Ascending aorta (tissue), 2 donors: Measurements from ENCODE around the gene ARHGAP24. TPM values are rescaled to one million over a fixed set of nuclear protein-coding genes. Genes with fewer than 3 reads are reported as not detected.
"Not testable (repeated sequence)": the region's sequence is repeated elsewhere in the genome, so short reads cannot be mapped to it uniquely, and the experiment has no call there.

Experiments
- DNase-seq, 2 donors: peaks; one replicate each; pipeline ENCODE4 v3.0.0-alpha.2; 2019; ENCODE audit warnings: low spot score in 2 of 2
- H3K27ac ChIP-seq, 2 donors: fragments of 200-600 bp; sonication (generic); one replicate each; pipeline ENCODE4 v1.5.1; 2016 to 2017; ENCODE audit warnings: mild to moderate bottlenecking in 1 of 2
- H3K27me3 ChIP-seq: fragments of 200-600 bp; sonication (generic); one replicate; pipeline ENCODE4 v1.5.1; 2017
- H3K36me3 ChIP-seq, 2 donors: fragments of 200-600 bp; sonication (generic); one replicate each; pipeline ENCODE4 v1.5.1; 2016
- H3K4me1 ChIP-seq, 2 donors: fragments of 200-600 bp; sonication (generic); one replicate each; pipeline ENCODE4 v1.5.1; 2016 to 2017; ENCODE audit warnings: mild to moderate bottlenecking in 1 of 2
- H3K4me3 ChIP-seq, 2 donors: fragments of 200-600 bp; sonication (generic); one replicate each; pipeline ENCODE4 v1.5.1; 2016 to 2017; ENCODE audit warnings: mild to moderate bottlenecking in 1 of 2
- H3K9me3 ChIP-seq, 2 donors: fragments of 200-600 bp; sonication (generic); one replicate each; pipeline ENCODE4 v1.5.1; 2016
- CTCF ChIP-seq, 3 experiments: fragments of 200-600 bp in 2 of 3; fragments of 450-650 bp in 1 of 3; sonication (generic) in 2 of 3; IDR thresholded peaks; one replicate each; pipeline ENCODE4 v1.5.1; 2016 to 2019; ENCODE audit warnings: antibody characterized with exemption in 3 of 3, mild to moderate bottlenecking in 1 of 3, moderate library complexity in 1 of 3
- intact Hi-C: fragments of 100-400 bp; cut with DNase I; formaldehyde crosslinking; loops from one replicate; pipeline ENCODE4 v1.15.1; 2023
- total RNA-seq: library from RNA; depleted of rRNA; stranded (reverse); fragments of >200 nt; gene quantifications from one replicate; pipeline ENCODE4 v1.1.0, GENCODE V29; 2016

ARHGAP24 gene
- total RNA-seq, 1 donor from 2014 or later, result 13.9 TPM

- Histone ChIP-seq H3K4me1 (no peaks in the 10 kb centered on the region), H3K27me3 (no peaks in the 10 kb centered on the region), H3K27ac (no peak overlapping the region), H3K4me3 (no peak overlapping the region), H3K9me3 (no peaks in the 10 kb centered on the region), H3K36me3 (no peaks in the 10 kb centered on the region)
- intact Hi-C loops, result loop anchor here (5.0 kb wide), 1 partner anchor 84 kb away; no protein-coding TSS in a partner anchor
- no peak for TF ChIP-seq CTCF (IDR thresholded peaks at IDR 0.05)
- no peak for DNase-seq
Observed at GRCh38 chr4:85956293-85956945, 481.5 kb downstream of the ARHGAP24 start.

- Histone ChIP-seq H3K4me1 (no peaks in the 10 kb centered on the region), H3K9me3 (no peaks in the 10 kb centered on the region), H3K36me3 (no peaks in the 10 kb centered on the region), H3K27ac (no peak overlapping the region), H3K4me3 (no peak overlapping the region), H3K27me3 (no peaks in the 10 kb centered on the region)
- no peak for DNase-seq
- intact Hi-C loops, result no loop called here
- no peak for TF ChIP-seq CTCF (IDR thresholded peaks at IDR 0.05)
Observed at GRCh38 chr4:85961887-85962286, 486.9 kb downstream of the ARHGAP24 start.

- Histone ChIP-seq H3K36me3 (no peaks in the 10 kb centered on the region), H3K4me3 (no peak overlapping the region), H3K27me3 (no peaks in the 10 kb centered on the region), H3K9me3 (no peaks in the 10 kb centered on the region), H3K4me1 (peaks cover 0 to 2% of the 10 kb centered on the region in 2 donors), H3K27ac (no peak overlapping the region)
- DNase-seq, result no peak
- TF ChIP-seq CTCF (IDR thresholded peaks at IDR 0.05), result no peak
- intact Hi-C loops, result no loop called here
Observed at GRCh38 chr4:85963231-85963630, 488.3 kb downstream of the ARHGAP24 start.

- Histone ChIP-seq H3K27ac (no peak overlapping the region), H3K36me3 (no peaks in the 10 kb centered on the region), H3K4me1 (peaks cover 0 to 6% of the 10 kb centered on the region in 2 donors), H3K27me3 (no peaks in the 10 kb centered on the region), H3K9me3 (no peaks in the 10 kb centered on the region), H3K4me3 (no peak overlapping the region)
- DNase-seq, result no peak
- intact Hi-C loops, result no loop called here
- peak in 1 of 3 experiments; percentile 8 for TF ChIP-seq CTCF (IDR thresholded peaks at IDR 0.05)
Observed at GRCh38 chr4:85964298-85964697, 489.3 kb downstream of the ARHGAP24 start.

DNA sequence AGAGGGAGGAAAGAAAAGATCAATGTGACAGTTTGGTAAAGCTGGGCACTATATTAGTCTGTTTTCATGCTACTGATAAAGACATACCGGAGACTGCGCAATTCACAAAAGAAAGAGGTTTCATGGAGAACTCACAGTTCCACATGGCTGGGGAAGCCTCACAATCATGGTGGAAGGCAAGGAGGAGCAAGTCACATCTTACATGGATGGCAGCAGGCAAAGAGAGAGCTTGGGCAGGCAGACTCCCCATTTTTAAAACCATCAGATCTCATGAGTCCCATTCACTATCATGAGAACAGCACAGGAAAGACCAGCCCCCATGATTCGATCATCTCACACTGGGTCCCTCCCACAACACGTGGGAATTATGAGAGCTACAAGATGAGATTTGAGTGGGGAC is 490.1 kb downstream of the ARHGAP24 start:
- H3K27me3 ChIP-seq, H3K4me3 ChIP-seq, H3K27ac ChIP-seq, H3K9me3 ChIP-seq, H3K4me1 ChIP-seq, H3K36me3 ChIP-seq, DNase-seq: not testable (repeated sequence)
- intact Hi-C loops, result loop anchor here (5.0 kb wide), 1 partner anchor 208 kb away; no protein-coding TSS in a partner anchor

DNA sequence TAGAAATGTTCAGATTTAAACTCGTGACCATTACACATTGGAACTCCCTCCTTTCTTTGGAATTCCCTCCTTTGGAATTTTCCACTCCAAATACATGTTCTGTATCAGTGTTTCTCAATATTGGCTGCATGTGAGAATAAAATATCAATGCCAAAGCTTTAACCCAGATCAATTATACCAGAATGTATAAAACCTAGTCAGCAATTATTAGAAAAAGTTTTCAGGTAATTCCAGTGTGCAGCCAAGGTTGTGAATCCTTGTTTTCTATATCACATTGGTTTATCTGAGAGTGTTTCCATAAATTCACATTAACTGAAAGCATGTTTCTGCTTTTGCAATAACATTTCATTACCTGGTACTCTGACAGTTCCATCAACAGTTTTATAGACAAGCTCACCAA is 490.6 kb downstream of the ARHGAP24 start:
- Histone ChIP-seq H3K27me3 (no peaks in the 10 kb centered on the region), H3K27ac (no peak overlapping the region), H3K4me1 (peaks cover 0 to 6% of the 10 kb centered on the region in 2 donors), H3K9me3 (no peaks in the 10 kb centered on the region), H3K4me3 (no peak overlapping the region), H3K36me3 (no peaks in the 10 kb centered on the region)
- no peak for DNase-seq
- intact Hi-C loops, result loop anchor here (5.0 kb wide), 1 partner anchor 208 kb away; no protein-coding TSS in a partner anchor
- no peak for TF ChIP-seq CTCF (IDR thresholded peaks at IDR 0.05)
